GM18502 (cell line): ENCODE measurements around the gene SLC26A3.
A peak's percentile ranks its signal among the peaks of the same experiment; 100 is the strongest.

Experiments
- ATAC-seq: cut with Tn5 transposase; IDR thresholded peaks from one replicate; pipeline ENCODE4 v1.9.1; 2021; ENCODE audit warnings: mild to moderate bottlenecking; ENCODE audit not compliant: unreplicated experiment, poor library complexity

The SLC26A3 gene

DNA sequence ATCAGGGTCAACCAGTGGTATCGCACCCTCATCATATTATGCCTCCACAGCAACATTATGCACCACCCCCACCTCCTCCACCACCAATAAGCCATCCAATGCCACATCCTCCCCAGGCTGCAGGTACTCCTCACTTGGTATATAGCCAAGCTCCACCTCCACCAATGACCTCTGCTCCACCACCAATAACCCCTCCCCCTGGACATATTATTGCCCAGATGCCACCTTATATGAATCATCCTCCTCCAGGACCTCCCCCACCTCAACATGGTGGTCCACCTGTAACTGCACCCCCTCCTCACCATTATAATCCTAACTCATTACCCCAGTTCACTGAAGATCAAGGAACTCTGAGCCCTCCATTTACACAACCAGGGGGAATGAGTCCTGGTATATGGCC lies 44.4 kb downstream of the SLC26A3 start:
- ATAC-seq, result no peak

DNA sequence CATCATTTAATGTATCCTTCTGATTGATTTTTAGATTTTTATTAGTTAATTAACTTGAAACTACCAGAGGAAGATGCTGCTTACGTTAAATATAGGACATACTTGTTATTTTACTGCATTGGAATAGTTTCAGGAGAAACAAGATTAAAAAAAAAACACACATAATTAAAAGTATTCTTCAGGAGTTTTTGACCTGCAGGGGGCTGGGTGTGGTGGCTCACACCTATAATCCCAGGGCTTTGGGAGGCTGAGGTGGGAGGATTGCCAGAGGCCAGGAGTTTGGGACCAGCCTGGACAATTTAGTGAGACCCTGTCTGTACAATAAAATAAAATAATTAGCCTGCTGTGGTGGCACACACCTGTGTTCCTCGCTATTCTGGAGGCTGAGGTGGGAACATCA lies 48.4 kb downstream of the SLC26A3 start:
- ATAC-seq, result no peak

DNA sequence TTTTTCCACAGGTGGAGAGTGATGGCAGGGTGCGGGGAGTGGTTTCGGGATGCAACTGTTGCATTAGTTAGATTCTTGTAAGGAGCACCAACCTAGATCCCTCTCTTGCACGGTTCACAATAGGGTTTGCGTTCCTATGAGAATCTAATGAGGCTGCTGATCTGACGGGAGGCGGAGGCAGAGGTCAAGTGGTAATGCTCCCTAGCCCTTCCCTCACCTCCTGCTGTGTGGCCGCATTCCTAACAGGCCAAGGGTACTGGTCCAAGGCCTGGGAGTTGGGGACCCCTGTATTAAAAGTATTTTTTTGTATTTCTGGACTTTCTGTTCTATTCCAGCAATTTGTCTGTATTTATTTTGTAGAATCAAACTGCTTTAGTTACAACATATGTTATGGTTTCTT lies 51.9 kb downstream of the SLC26A3 start:
- no peak for ATAC-seq

GRCh38 chr7:107746006-107746405 lies 57.0 kb downstream of the SLC26A3 start:
- ATAC-seq, result no peak

DNA sequence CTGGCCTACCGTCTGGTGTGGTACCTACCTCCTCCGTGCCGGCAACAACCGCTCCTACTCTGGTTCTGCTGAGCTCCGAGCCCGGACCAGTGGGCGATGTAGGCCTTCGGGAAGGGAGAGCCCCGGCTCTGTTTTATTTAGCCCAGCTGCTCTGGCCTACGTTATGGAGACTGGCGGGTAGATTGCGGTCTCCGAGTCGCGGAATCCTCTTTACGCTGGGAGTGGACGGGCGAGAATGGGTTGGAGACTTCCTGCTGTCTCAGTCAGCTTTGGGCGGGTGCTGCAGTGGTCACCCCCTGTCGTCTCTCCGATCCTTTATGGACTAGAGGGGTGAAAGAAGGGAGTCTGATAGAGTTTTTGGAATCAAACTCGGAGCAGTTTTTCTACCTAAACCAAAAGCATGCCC lies 58.7 kb downstream of the SLC26A3 start:
- ATAC-seq, result peak; percentile 45

DNA sequence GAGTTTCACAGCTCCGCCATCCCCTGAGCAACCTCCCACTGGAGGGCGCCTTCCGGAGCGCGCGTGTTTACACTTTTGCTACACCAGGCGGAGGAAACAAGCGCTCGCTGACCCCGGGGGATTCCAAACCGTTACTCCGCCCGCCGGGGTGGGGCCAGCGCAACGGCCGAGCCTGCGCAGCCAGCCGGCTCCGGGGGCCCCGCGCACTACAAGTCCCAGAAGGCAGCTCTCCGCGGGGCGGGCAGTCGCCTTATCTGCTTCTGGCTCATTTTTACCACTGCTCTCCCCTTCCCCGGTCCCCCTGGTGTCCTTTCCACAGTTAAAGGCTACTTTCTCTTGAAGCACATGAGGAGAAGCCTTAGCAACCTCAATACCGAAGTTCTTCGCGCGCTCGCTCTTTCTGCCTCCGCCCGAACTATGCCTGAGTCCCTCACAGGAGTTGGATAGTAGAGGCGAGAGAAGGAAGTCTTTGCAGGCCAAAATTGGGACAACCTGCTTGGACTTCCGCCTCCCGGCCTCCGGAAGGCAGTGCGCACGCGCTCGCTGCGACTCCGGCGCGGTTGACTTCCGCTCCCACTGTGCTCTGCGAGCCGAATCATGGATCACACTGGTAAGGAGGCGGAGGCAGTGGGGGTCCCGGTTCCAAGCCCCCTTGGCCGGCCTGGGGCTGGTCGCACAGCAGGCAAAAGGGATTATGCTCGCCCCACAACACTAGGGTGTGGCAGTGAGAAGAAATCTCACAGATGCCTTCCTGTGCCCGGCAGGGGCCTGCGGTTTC lies 59.3 kb downstream of the SLC26A3 start, which contains the start of gene CBLL1:
CBLL1 (plus strand) TSS at position 576 of the 778 bp plus-strand sequence; CDS start at position 598, 22 bp downstream.
- peak; percentile 90 for ATAC-seq

- ATAC-seq, result peak; percentile 34
Measured at GRCh38 chr7:107742678-107743566, 60.1 kb downstream of the SLC26A3 start.

DNA sequence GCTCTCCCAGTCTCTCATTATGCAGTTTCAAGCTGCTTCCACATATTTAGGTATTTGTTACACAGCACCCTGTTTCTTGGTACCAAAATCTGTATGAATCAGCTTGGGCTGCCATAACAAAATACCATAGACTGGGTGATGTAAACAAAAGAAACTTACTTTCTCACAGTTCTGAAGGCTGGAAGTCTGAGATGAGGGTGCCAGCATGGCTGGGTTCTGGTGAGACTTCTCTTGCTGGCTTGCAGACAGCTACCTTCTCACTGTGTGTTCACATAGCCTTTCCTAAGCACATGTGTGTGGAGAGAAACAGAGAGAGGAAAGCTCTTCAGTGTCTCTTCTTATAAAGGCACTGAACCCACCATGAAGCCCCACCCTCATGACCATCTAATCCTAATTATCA lies 74.7 kb downstream of the SLC26A3 start:
- no peak for ATAC-seq

- no peak for ATAC-seq
Measured at GRCh38 chr7:107726356-107727130, 76.5 kb downstream of the SLC26A3 start.

DNA sequence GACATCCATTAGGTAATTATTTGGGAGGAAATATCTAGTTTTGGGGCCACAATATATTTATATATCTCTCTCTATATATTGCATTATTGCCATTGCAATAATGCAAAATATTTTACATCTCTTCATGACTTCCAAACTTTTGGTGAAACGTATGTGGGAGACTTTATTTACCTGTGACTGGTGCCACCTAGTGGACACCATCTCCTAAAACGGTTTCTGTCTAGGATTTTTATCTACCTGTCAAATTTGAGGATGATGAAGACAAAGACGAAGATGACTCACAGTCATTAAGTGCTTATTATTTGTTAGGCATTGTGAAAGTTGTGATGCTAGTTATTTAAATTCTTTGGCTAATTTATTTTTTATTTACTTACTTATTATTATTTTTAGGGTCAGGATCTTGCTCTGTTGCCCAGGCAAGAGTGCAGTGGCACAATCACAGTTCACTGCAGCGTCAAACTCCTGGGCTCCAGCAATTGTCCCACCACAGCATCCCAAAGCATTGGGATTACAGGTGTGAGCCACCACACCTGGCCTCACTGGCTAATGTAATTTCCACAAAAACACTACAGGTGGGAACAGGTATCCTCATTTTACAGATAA lies 77.8 kb downstream of the SLC26A3 start:
- ATAC-seq, result no peak

- ATAC-seq, result no peak
Measured at GRCh38 chr7:107723255-107723654, 79.8 kb downstream of the SLC26A3 start.

- no peak for ATAC-seq
Measured at GRCh38 chr7:107721286-107721685, 81.7 kb downstream of the SLC26A3 start.

DNA sequence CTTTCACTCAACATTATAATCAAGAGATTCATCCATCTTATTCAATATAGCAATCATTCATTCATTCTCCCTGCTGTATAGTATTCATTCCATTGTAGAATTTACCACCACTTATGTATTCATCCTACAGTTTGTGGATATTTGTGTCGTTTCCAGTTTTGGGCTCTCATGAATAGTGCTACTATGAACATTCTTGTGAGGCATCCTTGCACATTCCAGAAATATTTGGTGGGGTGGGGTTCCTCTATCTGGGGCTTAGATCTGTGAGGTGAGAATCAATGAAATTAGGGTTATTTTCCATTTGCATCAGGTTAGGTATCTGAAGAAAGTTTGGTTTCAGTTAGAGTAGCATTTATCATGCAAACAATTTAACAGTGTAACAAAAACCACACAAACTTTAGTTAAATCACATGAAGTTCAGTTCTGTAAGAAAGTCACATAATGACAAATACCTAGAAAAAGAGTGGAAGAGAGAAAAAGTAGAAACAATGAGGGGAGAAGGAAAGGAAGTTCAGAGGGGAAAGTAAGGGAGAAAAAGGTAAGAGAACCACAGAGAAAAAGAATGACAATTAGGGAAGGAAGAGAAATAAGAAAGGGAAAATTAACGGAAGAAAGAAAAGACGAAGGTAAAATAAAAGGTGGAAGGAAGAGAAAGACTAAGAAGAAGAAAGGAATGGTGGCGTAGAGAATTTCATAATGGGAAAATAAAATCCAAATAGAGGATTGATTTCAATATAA lies 84.4 kb downstream of the SLC26A3 start:
- ATAC-seq, result no peak

GRCh38 chr7:107715531-107715930 lies 87.5 kb downstream of the SLC26A3 start:
- no peak for ATAC-seq
